GM21723 (cell line): ENCODE measurements around the gene DAPK3.
"Not testable (repeated sequence)": the region's sequence is repeated elsewhere in the genome, so short reads cannot be mapped to it uniquely, and the experiment has no call there.

Experiments
- ATAC-seq: cut with Tn5 transposase; IDR thresholded peaks from one replicate; pipeline ENCODE4 v1.9.1; 2021; ENCODE audit warnings: mild to moderate bottlenecking, moderate library complexity; ENCODE audit not compliant: unreplicated experiment

The DAPK3 gene

GRCh38 chr19:3979289-3979673 lies 8.4 kb upstream of the DAPK3 start:
- no peak for ATAC-seq

DNA sequence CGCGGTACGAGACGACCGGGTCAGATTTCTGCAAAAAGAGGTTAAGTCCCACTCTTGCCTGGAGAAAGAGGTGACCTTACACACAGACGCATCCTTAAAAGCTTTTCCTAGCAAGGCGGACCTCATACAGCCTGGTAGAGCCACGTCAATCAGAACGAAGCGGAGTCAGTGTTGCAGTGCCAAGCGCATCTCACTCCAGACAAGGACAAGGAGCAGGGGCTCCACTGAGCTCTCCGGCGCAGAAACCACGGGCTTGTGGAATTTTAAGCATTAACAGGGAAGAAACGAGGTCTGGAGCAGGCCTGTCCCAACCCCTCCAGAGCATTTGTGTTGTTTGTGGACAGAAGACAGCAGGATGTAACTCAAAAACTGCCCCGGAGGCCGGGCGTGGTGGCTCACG lies 7.2 kb upstream of the DAPK3 start:
- ATAC-seq: no peak

DNA sequence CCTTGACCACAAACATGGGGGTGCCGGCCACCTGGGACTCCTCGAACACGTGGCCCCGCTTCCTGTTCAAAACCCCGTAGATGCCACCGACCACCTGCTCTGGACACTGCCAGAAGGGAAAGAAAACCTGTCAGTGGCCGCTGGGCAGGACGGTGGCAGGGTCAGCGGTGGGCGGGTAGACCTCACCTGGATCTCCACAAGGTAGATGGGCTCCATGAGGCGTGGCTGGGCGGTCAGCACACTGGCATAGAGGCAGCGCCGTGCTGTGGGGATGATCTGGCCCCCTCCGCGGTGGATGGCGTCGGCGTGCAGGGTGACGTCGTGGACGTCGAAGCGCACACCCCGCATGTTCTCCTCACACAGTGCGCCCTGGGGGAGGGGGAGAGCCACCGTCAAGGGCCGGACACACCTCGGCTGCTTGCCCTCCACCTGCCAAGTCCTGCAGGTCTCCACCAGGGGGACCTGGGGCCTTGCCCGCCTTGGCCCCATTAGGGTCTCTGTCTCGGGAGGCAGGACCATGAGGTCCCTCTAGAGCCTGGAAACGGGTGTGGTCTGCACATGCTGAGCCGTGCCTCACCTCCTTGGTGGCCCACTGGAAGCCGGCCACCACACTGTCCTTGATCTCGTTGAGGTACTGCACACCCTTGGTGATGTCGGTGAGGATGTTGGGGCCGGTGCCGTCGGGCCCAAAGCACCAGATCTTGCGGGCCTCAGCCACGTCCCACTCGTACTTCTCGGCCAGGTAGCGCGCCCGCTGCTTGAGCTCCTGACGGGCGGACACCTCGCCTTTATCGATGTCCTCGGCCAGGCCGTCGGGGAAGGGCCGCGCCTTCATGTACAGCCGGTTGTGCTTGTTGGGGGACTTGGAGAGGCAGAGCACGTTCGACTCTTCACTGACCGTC lies 6.6 kb upstream of the DAPK3 start:
- no peak for ATAC-seq

DNA sequence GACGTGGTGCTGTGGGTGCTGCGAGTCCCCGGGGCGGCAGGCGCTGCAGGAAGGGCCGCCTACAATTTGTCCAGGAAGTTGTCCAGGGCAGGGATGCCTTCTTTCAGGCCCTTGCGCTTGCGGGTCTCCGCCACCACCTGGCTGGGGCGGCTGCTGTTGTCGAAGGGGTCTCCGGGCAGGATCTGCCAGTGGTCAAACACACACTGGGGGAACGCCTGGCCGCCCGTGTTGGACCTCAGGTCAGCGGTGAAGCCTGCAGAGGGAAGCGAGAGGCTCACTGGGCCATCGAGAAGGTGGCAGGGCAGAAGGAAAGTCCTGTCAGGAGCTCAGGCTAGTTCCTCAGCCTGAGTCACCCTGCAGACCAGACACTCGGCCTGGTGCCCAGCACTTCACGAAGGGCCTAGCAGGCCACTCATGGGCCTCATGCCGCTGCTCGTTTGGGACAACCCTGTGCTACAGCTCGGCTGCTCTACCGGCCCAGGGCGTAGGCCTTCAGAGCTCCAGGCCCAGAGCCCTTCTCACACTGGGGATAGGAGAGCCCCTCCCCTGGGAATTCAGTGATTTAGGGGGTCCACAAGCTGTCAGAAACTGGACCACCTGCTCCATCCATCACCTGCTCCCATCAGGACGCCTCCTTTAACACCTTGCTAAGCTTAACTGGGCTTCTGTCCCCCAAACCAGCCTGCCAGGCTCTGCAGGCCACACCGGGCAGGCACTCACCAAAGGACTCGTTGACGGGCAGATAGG lies 5.8 kb upstream of the DAPK3 start:
- no peak for ATAC-seq

- ATAC-seq: no peak
These were observed 4.8 kb upstream of the DAPK3 start for GRCh38 chr19:3975637-3976087.

- ATAC-seq: no peak
These were observed 4.2 kb upstream of the DAPK3 start for GRCh38 chr19:3975144-3975543.

DNA sequence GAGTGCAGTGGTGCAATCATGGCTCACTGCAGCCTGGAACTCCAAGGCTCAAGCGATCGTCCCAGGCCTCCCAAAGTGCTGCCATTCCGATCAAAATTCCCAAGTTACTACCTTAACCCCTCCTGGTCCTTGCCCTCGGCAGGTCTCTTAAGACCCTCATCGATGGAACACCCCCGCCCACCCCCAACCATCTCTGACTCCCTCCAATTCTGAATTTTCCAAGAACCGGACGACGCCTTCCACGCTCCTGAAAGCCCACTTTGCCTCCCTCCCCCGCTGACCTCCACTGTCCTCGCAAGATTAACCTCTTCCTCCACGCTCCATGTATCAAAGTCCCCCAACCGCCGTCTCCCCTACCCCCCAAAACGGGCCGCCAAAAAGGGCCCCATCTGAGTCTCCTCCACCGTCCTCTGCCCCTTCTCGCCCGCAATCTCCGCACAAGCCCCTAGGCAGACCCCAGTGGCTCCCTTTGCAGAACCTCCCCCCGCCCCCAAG lies 539 bp downstream of the DAPK3 start:
- ATAC-seq: no peak

DNA sequence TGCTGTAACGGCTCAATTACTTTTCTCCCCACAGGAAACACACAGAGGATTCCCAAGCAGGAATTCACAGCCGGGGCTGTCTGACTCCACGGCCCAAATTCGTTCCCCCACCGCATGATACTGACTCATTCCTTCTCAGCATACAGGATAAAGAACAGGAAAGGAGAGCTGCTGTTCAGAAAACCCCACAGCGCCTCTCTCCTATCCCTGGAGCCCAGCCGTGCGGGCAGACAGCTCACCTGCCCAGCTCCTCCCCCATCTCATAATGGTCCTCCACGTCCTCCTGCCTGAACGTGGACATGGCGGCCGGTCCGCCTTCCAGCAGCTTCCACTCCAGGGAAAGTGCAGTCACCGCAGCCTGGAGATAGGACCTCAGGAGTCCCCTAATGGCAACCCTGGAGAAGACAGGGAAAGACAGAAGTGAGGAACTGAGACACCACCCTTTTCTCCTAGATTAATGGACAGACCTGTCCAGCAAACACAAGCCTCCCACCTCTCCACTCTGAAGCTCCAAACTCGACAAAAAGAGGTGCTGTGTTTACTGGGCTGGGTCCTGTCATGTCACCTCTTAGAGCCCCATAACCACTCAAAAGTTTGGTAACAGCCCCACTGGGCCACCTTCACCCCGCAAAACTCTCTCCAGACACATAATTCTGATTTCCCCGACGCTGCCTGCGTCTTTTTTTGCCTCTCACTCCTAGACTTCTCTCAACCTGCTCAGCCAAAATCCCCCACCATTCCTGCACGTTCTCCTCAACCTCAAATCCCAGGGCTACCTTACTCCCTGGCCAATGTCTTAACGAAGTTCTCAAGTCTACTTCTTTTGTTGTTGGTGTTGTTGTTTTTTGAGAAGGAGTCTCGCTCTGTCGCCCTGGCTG lies 1.2 kb downstream of the DAPK3 start:
- ATAC-seq: no peak

- ATAC-seq: no peak
These were observed 2.1 kb downstream of the DAPK3 start for GRCh38 chr19:3968556-3969434.

DNA sequence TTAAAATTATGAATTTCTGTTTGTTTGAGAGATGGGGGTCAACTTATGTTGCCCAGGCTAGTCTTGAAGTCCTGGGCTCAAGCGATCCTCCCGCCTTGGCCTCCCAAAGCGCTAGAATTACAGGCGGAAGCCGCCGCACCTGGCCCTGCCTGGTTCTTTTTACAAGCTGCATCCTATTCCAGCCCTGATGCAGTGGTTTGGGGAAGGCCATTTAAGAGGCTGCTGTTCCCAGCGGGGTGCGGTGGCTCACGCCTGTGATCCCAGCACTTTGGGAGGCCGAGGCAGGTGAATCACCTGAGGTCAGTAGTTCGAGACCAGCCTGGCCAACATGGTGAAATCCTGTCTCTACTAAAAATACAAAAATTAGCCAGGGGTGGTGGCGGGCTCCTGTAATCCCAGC lies 2.9 kb downstream of the DAPK3 start:
- ATAC-seq: not testable (repeated sequence)

DNA sequence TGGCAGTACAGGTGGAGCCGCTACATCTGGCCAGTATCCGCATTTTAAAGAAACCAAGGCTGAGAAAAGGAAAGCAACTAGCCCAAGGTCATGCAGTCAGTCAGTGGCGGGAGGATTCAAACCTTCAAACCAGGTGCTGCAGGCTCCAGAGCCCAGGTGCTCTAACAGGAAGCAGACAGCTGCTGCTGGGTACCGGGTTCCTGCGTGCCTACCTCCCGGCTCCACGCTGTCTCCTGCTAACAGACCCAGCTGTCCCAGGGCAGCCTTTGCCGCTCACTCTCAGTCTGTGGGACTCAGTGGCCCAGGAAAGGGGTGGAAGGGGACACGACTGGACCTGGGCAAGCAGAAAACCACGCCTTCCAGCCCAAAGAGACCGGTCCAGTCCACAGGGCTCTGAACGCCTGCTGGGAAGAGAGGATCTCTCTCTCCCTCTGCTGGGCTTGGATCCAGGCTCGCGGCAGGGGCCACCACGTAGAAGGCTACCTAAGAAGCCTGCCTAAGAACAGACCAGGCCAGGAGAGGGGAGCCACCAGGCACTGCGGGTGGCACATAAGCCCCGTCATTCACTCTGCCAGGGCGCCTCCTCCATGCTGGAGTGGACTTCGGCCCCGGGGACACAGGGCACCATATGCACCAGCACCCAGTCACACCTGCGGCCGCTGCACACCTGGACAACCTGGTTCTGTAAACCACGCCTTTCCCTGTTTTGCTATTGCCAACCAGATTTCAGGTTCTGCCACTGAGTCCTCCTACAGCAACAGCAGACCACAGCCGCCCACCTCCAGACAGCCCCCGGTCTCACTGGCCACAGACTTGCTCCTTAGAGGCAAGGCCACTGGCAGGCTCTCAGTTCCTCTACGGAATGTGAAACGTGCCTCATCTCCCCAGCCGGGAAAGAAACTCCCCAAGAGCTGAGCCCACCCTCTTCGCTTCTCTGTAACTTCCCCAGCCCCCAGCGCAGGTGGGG lies 4.6 kb downstream of the DAPK3 start:
- ATAC-seq: no peak

GRCh38 chr19:3964256-3965194 lies 6.4 kb downstream of the DAPK3 start:
- ATAC-seq: no peak

DNA sequence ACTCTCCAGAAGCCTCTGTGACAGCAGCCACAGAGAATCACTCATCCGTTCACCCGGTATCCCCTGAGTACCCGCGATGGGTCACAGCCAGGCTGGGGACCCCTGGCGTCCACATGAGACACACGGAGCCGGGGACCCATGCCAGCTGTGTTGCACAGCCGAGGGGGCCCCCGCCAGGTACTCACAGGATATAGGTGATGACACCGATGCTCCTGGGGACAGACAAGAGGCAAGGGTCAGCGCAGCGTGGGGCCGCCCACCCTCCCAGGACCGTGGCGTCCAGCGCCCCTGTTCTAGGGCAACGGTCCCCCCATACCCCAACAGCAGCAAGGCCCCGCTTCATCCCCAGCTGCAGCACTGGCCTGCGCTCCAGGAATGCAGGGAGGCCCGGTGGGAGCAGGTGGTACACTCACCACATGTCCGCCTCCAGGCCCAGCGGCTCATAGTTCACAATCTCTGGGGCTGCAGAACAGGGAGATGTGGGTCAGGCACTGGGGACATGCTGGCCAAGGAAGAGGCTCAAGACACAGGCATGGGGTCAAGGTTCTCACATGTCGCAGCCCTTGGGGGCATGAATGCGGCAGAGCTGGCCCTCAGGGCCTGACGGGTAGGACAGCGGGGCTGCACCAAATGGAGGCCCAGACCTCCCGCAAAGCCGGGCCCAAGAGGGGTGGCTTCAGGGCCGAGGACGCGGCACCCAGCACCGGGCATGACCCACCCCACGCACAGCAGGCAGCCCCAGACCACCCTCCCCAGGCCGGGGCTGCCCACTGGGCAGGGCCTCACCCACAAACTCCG lies 7.2 kb downstream of the DAPK3 start:
- no peak for ATAC-seq

- ATAC-seq: no peak
These were observed 9.9 kb downstream of the DAPK3 start for GRCh38 chr19:3961007-3961406.

DNA sequence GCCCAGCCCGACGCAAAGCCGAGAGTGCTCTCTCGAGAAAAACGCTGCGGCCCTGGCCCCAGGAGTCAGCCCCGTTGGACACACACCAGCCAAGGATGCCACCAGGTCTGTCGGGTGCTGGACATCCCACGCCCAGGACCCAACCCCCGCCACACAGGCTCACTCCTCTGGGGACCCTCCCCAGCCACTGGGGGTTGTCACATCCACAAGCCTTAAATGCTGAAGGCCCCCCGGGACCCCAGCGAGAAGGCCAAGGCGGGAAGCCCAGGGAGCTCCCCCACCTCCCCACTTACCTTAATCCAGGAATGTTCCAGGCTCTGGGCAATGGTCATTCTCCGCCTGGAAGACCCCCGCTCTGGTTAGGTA lies 11.2 kb downstream of the DAPK3 start:
- ATAC-seq: no peak

- ATAC-seq: no peak
These were observed 11.8 kb downstream of the DAPK3 start for GRCh38 chr19:3958836-3959765.
